OCI-M2 (cell line): Measurements from ENCODE around the gene PPP4R1.

Source experiments
- DNase-seq: peaks from one replicate; lab custom pipeline; 2025; ENCODE audit not compliant: unreplicated experiment; lab: John Stamatoyannopoulos, UW

The PPP4R1 gene

GRCh38 chr18:9516437-9517064 is 97.8 kb downstream of the PPP4R1 start:
- DNase-seq, result no peak

- no peak for DNase-seq
Observed at GRCh38 chr18:9513971-9514512, 100.3 kb downstream of the PPP4R1 start.

DNA sequence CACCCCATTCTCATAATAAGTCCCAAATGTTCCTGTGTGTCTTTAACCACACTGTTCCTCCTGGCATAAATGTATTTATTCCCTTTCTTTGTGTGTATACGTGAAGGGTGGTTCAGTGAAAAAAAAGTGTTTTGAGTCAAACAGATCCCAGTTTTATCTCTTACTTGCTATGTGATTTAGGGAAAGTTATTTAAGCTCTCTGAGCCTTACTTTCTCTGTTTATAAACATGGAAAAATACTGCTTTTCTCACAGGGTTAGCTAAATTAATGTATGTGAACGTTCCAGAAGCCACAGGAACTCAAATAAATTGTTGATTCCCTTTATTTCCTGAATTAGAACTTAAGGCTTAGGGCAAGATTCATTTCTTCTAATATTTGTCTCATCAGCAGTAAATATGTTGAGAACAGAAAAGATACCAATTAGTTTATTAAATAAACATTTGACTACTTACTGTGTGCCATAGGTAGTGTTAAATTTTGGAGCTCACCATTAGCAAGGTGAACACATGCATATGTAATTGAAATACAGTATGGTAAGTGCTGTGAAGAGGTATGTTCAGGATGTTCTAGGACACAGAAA is 105.8 kb downstream of the PPP4R1 start:
- no peak for DNase-seq

GRCh38 chr18:9507565-9508088 is 106.7 kb downstream of the PPP4R1 start:
- no peak for DNase-seq

DNA sequence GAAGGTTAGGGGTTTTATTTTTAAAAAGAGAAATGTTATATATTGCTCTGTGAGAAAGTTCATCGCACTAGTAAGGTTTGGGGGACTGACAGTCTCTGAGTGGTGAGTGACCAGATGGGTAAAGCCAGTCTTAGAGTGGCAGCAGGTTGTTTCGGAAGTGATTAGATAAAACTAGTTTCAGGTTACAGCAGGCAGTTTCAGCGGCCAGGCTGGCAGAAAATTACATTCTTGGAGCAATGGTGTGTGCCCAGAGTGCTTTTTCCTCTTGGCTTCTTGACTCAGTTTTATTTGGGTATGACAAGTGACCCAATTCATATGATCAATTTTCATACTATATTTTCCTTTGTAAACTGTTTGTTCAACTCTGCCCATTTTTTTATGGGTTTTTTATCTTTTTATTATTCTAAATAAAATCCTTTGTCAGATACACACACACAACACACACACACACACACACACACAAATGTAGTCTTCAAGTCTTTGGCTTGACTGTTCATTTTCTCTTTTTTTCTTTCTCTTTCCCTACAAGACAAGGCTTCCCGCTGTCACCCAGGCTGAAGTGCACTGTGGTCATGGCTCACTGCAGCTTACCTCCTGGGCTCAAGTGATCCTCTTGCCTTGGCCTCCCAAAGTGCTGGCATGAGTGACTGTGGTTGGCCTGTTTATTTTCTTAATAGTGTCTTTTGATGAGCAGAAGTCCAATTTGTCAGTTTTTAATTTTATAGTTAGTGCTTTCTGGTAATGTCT is 108.1 kb downstream of the PPP4R1 start:
- DNase-seq, result no peak
